ENCODE measurements around the gene RFX8.

Gene RFX8

GRCh38 chr2:101415220-101415619 is 59.7 kb downstream of the RFX8 start:
- DNase-seq (ENCODE audit: low read depth) = no peak
- TF ChIP-seq CTCF (IDR thresholded peaks at IDR 0.05; ENCODE audit: insufficient read depth, low read depth, low read length, missing control alignments) = no peak
- no peak overlapping the region for H3K4me3 ChIP-seq (ENCODE audit: low read depth, low read length)

GRCh38 chr2:101412092-101412694 is 62.7 kb downstream of the RFX8 start:
- DNase-seq (ENCODE audit: low read depth) = no peak
- H3K4me3 ChIP-seq (ENCODE audit: low read depth, low read length) = no peak overlapping the region
- no peak for TF ChIP-seq CTCF (IDR thresholded peaks at IDR 0.05; ENCODE audit: insufficient read depth, low read depth, low read length, missing control alignments)

GRCh38 chr2:101410746-101411145 is 64.2 kb downstream of the RFX8 start:
- TF ChIP-seq CTCF (IDR thresholded peaks at IDR 0.05; ENCODE audit: insufficient read depth, low read depth, low read length, missing control alignments) = no peak
- no peak overlapping the region for H3K4me3 ChIP-seq (ENCODE audit: low read depth, low read length)
- DNase-seq (ENCODE audit: low read depth) = no peak

- H3K4me3 ChIP-seq (ENCODE audit: low read depth, low read length) = no peak overlapping the region
- no peak for DNase-seq (ENCODE audit: low read depth)
- no peak for TF ChIP-seq CTCF (IDR thresholded peaks at IDR 0.05; ENCODE audit: insufficient read depth, low read depth, low read length, missing control alignments)
Measured at GRCh38 chr2:101410114-101410513, 64.8 kb downstream of the RFX8 start.

- no peak overlapping the region for H3K4me3 ChIP-seq (ENCODE audit: low read depth, low read length)
- DNase-seq (ENCODE audit: low read depth) = no peak
- TF ChIP-seq CTCF (IDR thresholded peaks at IDR 0.05; ENCODE audit: insufficient read depth, low read depth, low read length, missing control alignments) = no peak
Measured at GRCh38 chr2:101409699-101410098, 65.2 kb downstream of the RFX8 start.

- no peak for DNase-seq (ENCODE audit: low read depth)
Measured at GRCh38 chr2:101408925-101409324, 66.0 kb downstream of the RFX8 start.

More at GRCh38 chr2:101408925-101409324, 66.0 kb downstream of the RFX8 start:
- H3K4me3 ChIP-seq (ENCODE audit: low read depth, low read length) = no peak overlapping the region
- no peak for TF ChIP-seq CTCF (IDR thresholded peaks at IDR 0.05; ENCODE audit: insufficient read depth, low read depth, low read length, missing control alignments)

Data from GM12865 (cell line).